ENCODE measurements around the gene PAGE2.
A peak's percentile ranks its signal among the peaks of the same experiment; 100 is the strongest.
"Not testable (repeated sequence)": the region's sequence is repeated elsewhere in the genome, so short reads cannot be mapped to it uniquely, and the experiment has no call there.

The PAGE2 gene

DNA sequence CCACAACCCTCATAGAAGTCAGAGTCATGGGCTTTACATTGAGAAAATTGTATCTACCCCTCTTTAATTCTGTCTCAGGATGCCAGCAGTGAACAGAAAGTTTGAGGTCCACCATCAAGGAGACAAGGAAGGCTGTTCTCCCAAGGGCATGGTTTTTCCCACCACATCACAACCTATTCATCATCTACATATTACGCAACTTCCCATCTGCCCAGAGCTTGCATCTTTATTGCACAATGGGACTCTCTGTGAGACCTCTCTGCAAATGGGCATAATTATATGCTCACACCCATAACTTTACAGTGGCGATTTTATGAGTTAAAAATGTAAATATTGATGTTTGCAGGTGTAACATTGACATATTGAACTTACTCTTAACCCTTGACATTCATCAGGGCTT, 38.9 kb downstream of the PAGE2 start:
- DNase-seq = no peak

DNA sequence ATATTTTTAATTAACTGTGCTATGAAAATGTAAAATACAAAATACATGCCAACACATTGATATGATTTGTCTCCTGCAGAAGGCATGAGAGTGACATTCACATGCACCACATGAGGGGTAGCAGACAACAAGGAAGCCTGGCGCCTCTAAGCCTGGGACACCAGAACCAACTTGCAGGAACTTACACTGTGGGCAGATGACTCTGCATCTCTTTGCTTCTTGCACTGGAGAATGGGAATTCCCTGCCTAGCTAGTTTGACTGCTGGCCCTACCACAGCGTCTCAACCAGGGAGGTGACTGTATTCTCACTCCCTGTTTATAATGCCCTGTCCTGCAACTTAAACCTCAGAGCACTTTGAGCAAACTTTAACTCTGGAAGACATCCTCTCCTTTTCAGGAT, 40.5 kb downstream of the PAGE2 start:
- no peak for DNase-seq

DNA sequence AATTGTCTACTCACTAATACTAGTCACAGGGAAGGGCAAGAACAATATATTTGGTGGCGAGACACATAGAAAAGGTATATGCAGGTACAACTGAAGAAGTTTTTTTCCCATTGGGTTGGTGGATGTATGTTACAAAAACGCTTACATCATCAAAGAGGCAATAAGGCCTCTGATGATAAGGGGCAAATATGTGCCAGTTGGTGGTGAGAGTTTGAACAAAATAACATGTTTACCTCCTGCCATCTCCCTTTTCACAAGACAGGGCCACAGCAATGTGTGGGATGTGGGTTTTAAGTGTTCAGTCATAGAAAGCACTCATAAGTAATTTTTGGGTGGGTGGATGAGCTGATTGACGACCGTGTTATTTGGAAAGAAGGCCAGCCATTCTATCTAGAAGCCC, 41.7 kb downstream of the PAGE2 start:
- no peak for DNase-seq

DNA sequence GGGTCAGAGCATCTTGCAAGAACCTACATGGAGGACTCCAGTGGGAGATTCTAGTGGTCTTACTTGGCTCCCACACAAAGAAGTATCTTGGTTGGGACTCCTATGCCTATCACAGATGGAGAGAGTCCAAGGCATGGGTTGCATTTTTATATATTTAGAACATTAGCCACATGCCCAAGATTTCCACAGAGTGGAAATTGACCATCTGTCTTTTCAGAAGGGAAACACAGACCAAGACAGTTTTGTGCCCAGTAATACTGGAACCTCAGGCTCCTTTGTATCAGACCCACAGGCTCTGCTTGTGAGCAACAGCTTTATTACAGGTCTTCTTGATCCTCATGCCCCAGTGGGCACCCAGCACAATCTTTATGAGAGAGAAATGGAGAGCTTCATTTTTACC, 43.6 kb downstream of the PAGE2 start:
- no peak for DNase-seq

DNA sequence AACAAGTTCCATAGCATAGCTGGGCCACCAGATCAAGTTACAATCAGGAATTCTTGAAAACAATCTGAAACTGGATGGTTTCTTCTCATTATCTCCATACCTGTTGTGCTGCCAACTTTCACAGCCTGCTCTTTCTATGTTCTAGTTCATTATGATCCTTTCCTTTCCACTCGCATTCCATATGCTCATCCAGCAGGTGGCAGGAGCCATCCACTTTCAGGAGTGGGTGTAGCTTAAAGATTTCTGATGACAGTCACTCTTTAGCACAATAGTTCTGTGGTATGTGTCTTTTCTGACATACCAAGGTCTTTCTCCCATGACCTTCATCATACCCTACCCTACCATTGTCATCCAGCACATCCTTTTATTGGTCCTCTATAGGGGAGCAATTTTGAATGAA, 46.4 kb downstream of the PAGE2 start:
- DNase-seq = peak in 1 of 2 donors; percentile 20

DNA sequence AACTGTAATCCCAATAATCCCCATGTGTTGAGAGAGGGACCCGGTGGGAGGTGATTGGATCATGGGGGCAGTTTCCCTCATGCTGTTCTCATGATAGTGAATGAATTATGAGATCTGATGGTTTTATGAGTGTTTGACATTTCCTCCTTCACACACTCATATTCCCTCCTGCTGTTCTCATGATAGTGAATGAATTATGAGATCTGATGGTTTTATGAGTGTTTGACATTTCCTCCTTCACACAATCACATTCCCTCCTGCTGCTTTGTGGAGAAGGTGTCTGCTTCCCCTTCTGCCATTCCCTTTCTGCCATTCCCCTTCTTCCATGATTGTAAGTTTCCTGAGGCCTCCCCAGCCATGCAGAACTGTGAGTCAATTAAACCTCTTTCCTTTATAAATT, 52.0 kb downstream of the PAGE2 start:
- not testable (repeated sequence) for DNase-seq
